NT2/D1 (cell line): ENCODE measurements around the gene CREB5.

Experiments used
- SUZ12 ChIP-seq: IDR thresholded peaks from 2 replicates; pipeline ENCODE4 v1.6.1; 2011; ENCODE audit not compliant: insufficient read length, insufficient read depth; ENCODE audit errors: extremely low read depth
- ZNF274 ChIP-seq: IDR thresholded peaks from 2 replicates; pipeline ENCODE4 v1.6.1; 2011; ENCODE audit warnings: mild to moderate bottlenecking, low read depth, low read length

GRCh38 chr7:28726555-28726954, 314.2 kb downstream of the CREB5 start:
- TF ChIP-seq ZNF274 (no peak), SUZ12 (no peak)
